Lower leg skin (tissue), 3 donors: ENCODE measurements around the gene CCDC15.

Experiments used
- CTCF ChIP-seq, 3 donors: fragments of 450-650 bp; IDR thresholded peaks; one replicate each; pipeline ENCODE4 v1.5.1; 2016; ENCODE audit warnings: antibody characterized with exemption in 3 of 3, mild to moderate bottlenecking in 3 of 3, moderate library complexity in 2 of 3
- POLR2A ChIP-seq, 2 donors: fragments of 450-650 bp; IDR thresholded peaks; one replicate each; pipeline ENCODE4 v1.6.1; 2016 to 2017; ENCODE audit warnings: antibody characterized with exemption in 2 of 2, mild to moderate bottlenecking in 1 of 2, moderate library complexity in 1 of 2

GRCh38 chr11:125082040-125082439, 128.0 kb downstream of the CCDC15 start:
- TF ChIP-seq CTCF (IDR thresholded peaks at IDR 0.05) (no peak), POLR2A (IDR thresholded peaks at IDR 0.05) (no peak)
